GM19328 (cell line): Measurements from ENCODE around the gene GALNT5.
"Not testable (repeated sequence)": the region's sequence is repeated elsewhere in the genome, so short reads cannot be mapped to it uniquely, and the experiment has no call there.

ENCODE experiments used
- ATAC-seq: cut with Tn5 transposase; IDR thresholded peaks from one replicate; pipeline ENCODE4 v1.9.1; 2021; ENCODE audit warnings: mild to moderate bottlenecking, moderate library complexity; ENCODE audit not compliant: unreplicated experiment

Gene GALNT5

DNA sequence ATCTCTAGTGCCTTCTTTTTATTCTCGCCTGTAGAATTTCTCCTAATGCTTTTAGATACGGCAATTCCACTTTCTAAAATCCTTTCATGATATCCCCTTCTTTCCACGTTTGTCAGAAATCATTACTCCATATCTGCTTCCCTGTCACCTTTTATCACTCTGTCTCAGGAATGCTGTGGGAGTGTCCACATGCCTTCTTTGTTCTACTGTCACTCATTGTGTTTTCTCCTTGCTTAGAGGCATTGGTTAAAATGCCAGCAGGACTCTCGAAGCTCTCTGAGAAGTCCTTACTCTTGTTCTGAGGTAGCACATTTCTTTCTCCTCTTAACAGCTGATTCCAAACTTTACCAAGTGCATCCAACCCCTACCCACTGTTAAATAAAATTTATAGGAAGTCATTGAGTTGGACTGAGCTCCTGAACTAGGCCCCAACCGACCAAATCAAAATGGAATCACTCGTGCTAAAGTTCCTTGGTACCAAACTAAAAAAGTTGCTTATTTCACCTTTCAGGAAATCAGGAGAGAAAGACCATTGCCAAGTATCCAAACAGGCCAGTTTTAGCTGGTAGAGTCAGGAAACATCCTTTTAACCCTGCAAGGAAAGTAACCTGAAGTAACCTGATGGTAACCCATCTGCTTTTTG is 10.6 kb upstream of the GALNT5 start:
- ATAC-seq, result no peak

- ATAC-seq, result no peak
Observed at GRCh38 chr2:157250836-157251235, 6.7 kb upstream of the GALNT5 start.

GRCh38 chr2:157251932-157252331 is 5.6 kb upstream of the GALNT5 start:
- no peak for ATAC-seq

DNA sequence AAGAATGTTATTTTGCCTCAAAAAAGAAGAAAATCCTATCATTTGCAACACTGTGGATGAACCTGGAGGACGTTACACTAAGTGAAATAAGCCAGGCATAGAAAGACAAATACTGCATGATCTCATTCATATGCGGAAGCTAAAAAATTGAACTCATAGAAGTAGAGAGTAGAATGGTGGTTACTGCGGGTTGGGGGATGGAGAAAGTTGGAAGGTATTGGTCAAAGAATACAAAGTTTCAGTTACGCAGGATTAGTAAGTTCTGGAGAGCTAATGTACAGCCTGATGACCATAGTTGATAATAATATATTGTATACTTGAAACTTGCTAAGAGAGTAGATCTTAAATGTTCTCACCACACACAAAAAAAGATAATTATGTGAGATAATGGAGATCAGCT is 5.0 kb upstream of the GALNT5 start:
- no peak for ATAC-seq

- ATAC-seq, result no peak
Observed at GRCh38 chr2:157254041-157254440, 3.5 kb upstream of the GALNT5 start.

GRCh38 chr2:157255746-157256145 is 1.8 kb upstream of the GALNT5 start:
- no peak for ATAC-seq

GRCh38 chr2:157256626-157257025 is 879 bp upstream of the GALNT5 start:
- ATAC-seq, result peak; percentile 89

DNA sequence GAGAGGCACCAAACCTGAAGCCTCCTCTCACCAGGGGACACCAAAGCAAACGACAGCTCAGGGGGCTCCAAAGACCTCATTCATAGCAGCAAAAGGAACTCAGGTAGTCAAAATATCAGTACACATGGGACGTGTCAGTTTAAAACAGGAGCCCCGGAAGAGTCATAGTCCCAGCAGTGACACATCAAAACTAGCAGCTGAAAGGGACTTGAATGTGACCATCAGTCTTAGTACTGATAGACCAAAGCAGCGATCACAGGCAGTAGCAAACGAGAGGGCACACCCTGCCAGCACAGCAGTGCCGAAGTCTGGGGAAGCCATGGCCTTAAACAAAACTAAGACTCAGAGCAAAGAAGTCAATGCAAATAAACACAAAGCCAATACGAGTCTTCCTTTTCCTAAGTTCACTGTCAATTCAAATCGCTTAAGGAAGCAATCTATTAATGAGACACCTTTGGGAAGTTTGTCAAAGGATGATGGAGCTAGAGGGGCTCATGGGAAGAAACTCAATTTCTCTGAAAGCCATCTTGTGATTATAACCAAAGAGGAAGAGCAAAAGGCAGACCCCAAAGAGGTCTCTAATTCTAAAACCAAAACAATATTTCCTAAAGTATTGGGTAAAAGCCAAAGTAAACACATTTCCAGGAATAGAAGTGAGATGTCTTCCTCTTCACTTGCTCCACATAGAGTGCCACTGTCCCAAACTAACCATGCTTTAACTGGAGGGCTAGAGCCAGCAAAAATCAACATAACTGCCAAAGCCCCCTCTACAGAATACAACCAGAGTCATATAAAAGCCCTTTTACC is 1.2 kb downstream of the GALNT5 start:
- ATAC-seq, result no peak

DNA sequence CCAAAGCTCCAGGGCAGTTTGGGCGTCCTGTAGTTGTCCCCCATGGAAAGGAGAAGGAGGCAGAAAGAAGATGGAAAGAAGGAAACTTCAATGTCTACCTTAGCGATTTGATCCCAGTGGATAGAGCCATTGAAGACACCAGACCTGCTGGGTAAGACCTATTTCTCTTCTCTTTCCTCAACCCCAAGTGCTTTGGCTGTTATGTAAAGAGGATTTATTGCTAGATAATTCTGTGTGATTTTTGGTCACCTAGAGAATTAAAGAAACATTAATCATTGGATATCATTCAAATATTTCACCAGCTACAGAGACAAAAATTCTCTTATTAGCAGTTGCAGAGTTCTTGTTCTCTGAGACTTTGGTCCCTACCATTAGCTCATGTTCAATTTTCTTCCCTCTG is 1.9 kb downstream of the GALNT5 start:
- ATAC-seq, result no peak

- ATAC-seq, result no peak
Observed at GRCh38 chr2:157259960-157260359, 2.5 kb downstream of the GALNT5 start.

DNA sequence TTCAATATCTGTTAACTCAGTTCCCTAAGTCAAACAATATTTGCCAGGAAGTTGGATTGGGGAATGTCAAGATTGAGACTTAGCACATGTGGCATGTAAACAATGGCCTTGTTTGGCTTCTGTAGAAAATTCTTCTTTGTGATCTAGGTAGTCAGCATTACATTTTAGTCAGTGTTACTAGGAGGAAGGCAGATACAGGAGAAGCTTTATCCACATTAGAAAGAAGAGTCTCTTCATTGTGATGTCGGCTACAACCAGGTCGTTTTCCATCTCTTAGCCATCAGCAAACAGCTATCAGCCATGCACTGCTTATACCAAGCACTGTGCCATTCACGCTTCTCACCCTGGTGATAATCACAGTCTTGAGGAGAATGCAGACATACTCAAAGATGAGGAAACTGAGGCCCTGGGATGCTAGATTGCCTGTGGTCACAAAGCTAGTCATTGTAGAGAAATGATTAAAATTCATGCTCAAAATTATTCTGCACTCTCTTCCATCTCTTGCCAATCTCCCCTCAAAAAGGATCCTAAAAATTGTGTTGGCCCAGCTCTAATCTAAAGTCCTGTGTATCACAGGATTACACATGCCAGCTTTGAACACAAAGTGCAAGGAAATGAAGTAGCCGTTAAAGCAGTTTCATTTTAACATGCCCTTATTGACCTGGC is 3.2 kb downstream of the GALNT5 start:
- no peak for ATAC-seq

- no peak for ATAC-seq
Observed at GRCh38 chr2:157261199-157261782, 3.8 kb downstream of the GALNT5 start.

GRCh38 chr2:157262248-157262647 is 4.7 kb downstream of the GALNT5 start:
- ATAC-seq, result no peak

- no peak for ATAC-seq
Observed at GRCh38 chr2:157264099-157264498, 6.6 kb downstream of the GALNT5 start.

- ATAC-seq, result no peak
Observed at GRCh38 chr2:157265825-157266224, 8.3 kb downstream of the GALNT5 start.

DNA sequence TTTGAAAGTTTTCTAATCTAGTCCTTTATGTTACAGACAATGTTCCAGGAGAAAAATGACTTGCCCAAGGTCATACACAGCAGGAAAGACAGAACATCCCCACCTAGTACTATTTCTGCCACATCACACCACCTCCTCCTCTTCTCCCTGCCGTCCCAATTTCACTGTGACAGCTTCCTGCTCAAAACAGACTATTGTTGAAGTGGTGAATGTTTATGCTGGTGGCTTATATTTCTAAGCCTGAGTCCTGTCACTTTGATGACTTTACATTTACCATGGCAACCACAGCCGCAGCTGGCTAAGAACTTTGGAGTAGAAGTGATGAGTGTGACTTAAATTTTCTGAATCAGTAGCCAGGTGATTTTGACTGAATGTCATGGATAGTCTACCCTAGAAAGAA is 10.0 kb downstream of the GALNT5 start:
- ATAC-seq, result no peak

GRCh38 chr2:157269060-157269459 is 11.6 kb downstream of the GALNT5 start:
- ATAC-seq, result no peak

DNA sequence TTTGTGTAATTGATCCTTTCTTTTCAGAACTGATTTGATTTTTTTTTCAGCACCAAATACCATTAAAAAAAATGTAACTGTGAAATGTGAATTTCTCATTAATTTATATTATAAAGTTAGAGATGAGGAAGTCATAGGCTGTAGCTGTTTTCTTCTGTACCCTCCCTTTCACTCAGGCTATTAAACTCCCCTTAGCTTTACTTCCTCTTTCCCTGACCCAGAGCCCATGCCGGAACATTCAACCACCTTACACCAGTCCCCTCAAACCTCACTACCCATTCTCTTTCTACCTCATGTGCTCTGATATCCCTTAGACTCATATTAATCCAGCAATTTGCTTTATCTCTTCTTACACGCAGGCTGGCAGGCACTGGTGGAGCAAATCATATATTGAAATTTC is 12.4 kb downstream of the GALNT5 start:
- ATAC-seq, result no peak

- no peak for ATAC-seq
Observed at GRCh38 chr2:157271590-157272203, 14.2 kb downstream of the GALNT5 start.

DNA sequence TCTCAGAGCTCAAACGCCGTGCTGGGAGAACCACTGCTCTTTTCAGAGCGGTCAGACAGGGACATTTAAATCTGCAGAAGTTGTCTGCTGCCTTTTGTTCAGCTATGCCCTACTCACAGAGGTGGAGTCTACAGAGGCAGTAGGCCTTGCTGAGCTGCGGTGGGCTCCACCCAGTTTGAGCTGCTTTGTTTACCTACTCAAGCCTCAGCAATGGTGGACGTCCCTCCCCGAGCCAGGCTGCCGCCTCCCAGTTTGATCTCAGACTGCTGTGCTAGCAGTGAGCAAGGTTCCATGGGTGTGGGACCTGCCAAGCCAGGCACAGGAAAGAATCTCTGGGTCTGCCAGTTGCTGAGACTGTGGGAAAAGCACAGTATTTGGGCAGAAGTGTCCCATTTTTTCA is 21.8 kb downstream of the GALNT5 start:
- not testable (repeated sequence) for ATAC-seq

DNA sequence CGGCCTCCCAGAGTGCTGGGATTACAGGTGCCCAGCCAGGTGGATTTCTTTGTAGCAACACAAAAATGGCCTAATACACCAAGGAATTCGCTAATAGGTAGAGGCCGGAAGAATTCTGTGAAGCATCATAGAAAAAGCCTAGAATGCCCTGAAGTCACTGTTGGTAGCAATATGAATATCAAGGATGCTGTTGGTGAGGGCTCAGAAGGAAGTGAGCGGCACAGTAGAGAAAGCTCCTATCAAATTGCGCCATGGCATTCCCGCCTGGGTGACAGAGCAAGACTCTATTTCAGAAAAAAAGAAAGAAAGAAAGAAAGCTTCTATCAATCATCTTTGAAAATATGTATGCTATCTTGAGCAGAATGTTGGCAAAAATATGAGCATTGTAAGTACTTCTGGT is 23.8 kb downstream of the GALNT5 start:
- no peak for ATAC-seq
